Measurements from ENCODE around the gene ZNF543. TPM values are rescaled to one million over a fixed set of nuclear protein-coding genes. Genes with fewer than 3 reads are reported as not detected.

Gene ZNF543
- total RNA-seq, 1 donor: 11.9 TPM

GRCh38 chr19:57348136-57348535 is 27.9 kb downstream of the ZNF543 start:
- Histone ChIP-seq H3K79me2 (ENCODE audit: insufficient read depth, low read length) (peaks cover 20% of the 10 kb centered on the region), H3K4me1 (ENCODE audit: insufficient read depth, low read length) (peaks cover 15% of the 10 kb centered on the region), H4K20me1 (ENCODE audit: insufficient read depth, low read length) (peaks cover 5% of the 10 kb centered on the region), H3K36me3 (ENCODE audit: insufficient read depth, low read length) (no peaks in the 10 kb centered on the region), H3K27ac (ENCODE audit: low read depth, low read length) (no peak overlapping the region), H3K4me2 (ENCODE audit: insufficient read depth, low read length) (no peak overlapping the region), H3K9me3 (ENCODE audit: low read depth, low read length) (no peaks in the 10 kb centered on the region), H3K4me3 (ENCODE audit: insufficient read depth, low read length) (no peak overlapping the region), H2AFZ (ENCODE audit: low read length) (no peak overlapping the region), H3K27me3 (ENCODE audit: insufficient read depth, low read length) (no peaks in the 10 kb centered on the region)
- no peak for DNase-seq (ENCODE audit: insufficient read length, low spot score, missing footprints)
- TF ChIP-seq, protein P1, sequence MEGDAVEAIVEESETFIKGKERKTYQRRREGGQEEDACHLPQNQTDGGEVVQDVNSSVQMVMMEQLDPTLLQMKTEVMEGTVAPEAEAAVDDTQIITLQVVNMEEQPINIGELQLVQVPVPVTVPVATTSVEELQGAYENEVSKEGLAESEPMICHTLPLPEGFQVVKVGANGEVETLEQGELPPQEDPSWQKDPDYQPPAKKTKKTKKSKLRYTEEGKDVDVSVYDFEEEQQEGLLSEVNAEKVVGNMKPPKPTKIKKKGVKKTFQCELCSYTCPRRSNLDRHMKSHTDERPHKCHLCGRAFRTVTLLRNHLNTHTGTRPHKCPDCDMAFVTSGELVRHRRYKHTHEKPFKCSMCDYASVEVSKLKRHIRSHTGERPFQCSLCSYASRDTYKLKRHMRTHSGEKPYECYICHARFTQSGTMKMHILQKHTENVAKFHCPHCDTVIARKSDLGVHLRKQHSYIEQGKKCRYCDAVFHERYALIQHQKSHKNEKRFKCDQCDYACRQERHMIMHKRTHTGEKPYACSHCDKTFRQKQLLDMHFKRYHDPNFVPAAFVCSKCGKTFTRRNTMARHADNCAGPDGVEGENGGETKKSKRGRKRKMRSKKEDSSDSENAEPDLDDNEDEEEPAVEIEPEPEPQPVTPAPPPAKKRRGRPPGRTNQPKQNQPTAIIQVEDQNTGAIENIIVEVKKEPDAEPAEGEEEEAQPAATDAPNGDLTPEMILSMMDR (IDR thresholded peaks at IDR 0.05; ENCODE audit: extremely low read depth, low read depth, low read length): no peak

GRCh38 chr19:57350877-57351805 is 30.9 kb downstream of the ZNF543 start, which contains the start of gene ZNF304:
TSS of gene ZNF304 (plus strand) at chr19:57351271. CDS start at chr19:57351665, 394 bp downstream.
- peaks cover 26% of the 10 kb centered on the region for H3K36me3 ChIP-seq (ENCODE audit: insufficient read depth, low read length)
- H4K20me1 ChIP-seq (ENCODE audit: insufficient read depth, low read length): peaks cover 5% of the 10 kb centered on the region
- H3K27me3 ChIP-seq (ENCODE audit: insufficient read depth, low read length): no peaks in the 10 kb centered on the region
- peaks cover 7% of the 10 kb centered on the region for H3K9me3 ChIP-seq (ENCODE audit: low read depth, low read length)
- peak; percentile 96 for DNase-seq (ENCODE audit: insufficient read length, low spot score, missing footprints)
- TF ChIP-seq, protein P1 (IDR thresholded peaks at IDR 0.05; ENCODE audit: extremely low read depth, low read depth, low read length): no peak
- peak within 1 kb of the TSS; percentile 81 for H3K27ac ChIP-seq (ENCODE audit: low read depth, low read length)
- H2AFZ ChIP-seq (ENCODE audit: low read length): peak within 1 kb of the TSS; percentile 100
- H3K4me2 ChIP-seq (ENCODE audit: insufficient read depth, low read length): peak within 1 kb of the TSS; percentile 94
- peak within 1 kb of the TSS; percentile 96 for H3K4me3 ChIP-seq (ENCODE audit: insufficient read depth, low read length)
- peaks cover 15% of the 10 kb centered on the region for H3K4me1 ChIP-seq (ENCODE audit: insufficient read depth, low read length)
- H3K79me2 ChIP-seq (ENCODE audit: insufficient read depth, low read length): peaks cover 46% of the 10 kb centered on the region

- Histone ChIP-seq H3K4me2 (ENCODE audit: insufficient read depth, low read length) (peak overlapping the region; percentile 94), H3K9me3 (ENCODE audit: low read depth, low read length) (peaks cover 15% of the 10 kb centered on the region), H3K27me3 (ENCODE audit: insufficient read depth, low read length) (no peaks in the 10 kb centered on the region), H3K4me1 (ENCODE audit: insufficient read depth, low read length) (peaks cover 15% of the 10 kb centered on the region), H2AFZ (ENCODE audit: low read length) (peak overlapping the region; percentile 100), H4K20me1 (ENCODE audit: insufficient read depth, low read length) (peaks cover 5% of the 10 kb centered on the region), H3K27ac (ENCODE audit: low read depth, low read length) (peak overlapping the region; percentile 81), H3K79me2 (ENCODE audit: insufficient read depth, low read length) (peaks cover 47% of the 10 kb centered on the region), H3K36me3 (ENCODE audit: insufficient read depth, low read length) (peaks cover 33% of the 10 kb centered on the region), H3K4me3 (ENCODE audit: insufficient read depth, low read length) (peak overlapping the region; percentile 96)
- TF ChIP-seq, protein P1 (IDR thresholded peaks at IDR 0.05; ENCODE audit: extremely low read depth, low read depth, low read length): no peak
- no peak for DNase-seq (ENCODE audit: insufficient read length, low spot score, missing footprints)
Observed at GRCh38 chr19:57351867-57352266, 31.6 kb downstream of the ZNF543 start.

GRCh38 chr19:57355916-57356315 is 35.6 kb downstream of the ZNF543 start:
- Histone ChIP-seq H4K20me1 (ENCODE audit: insufficient read depth, low read length) (peaks cover 5% of the 10 kb centered on the region), H3K36me3 (ENCODE audit: insufficient read depth, low read length) (peaks cover 54% of the 10 kb centered on the region), H3K79me2 (ENCODE audit: insufficient read depth, low read length) (peaks cover 59% of the 10 kb centered on the region)

More at GRCh38 chr19:57355916-57356315, 35.6 kb downstream of the ZNF543 start:
- TF ChIP-seq, protein P1 (IDR thresholded peaks at IDR 0.05; ENCODE audit: extremely low read depth, low read depth, low read length): no peak
- peaks cover 10% of the 10 kb centered on the region for H3K4me1 ChIP-seq (ENCODE audit: insufficient read depth, low read length)
- no peak overlapping the region for H3K27ac ChIP-seq (ENCODE audit: low read depth, low read length)
- peaks cover 25% of the 10 kb centered on the region for H3K9me3 ChIP-seq (ENCODE audit: low read depth, low read length)
- no peak overlapping the region for H3K4me3 ChIP-seq (ENCODE audit: insufficient read depth, low read length)
- DNase-seq (ENCODE audit: insufficient read length, low spot score, missing footprints): no peak
- no peak overlapping the region for H2AFZ ChIP-seq (ENCODE audit: low read length)
- H3K4me2 ChIP-seq (ENCODE audit: insufficient read depth, low read length): no peak overlapping the region
- no peaks in the 10 kb centered on the region for H3K27me3 ChIP-seq (ENCODE audit: insufficient read depth, low read length)

Data from osteoblast (primary cell).